Lung (tissue), 12 donors: Measurements from ENCODE around the gene VEGFA. TPM values are rescaled to one million over a fixed set of nuclear protein-coding genes. Genes with fewer than 3 reads are reported as not detected.

Source experiments
- ATAC-seq: fragments of 200-7000 bp; cut with Tn5 transposase; one replicate; pipeline ENCODE4 v1.9.1; 2020; ENCODE audit warnings: moderate number of reproducible peaks; ENCODE audit not compliant: insufficient read depth, low FRiP score
- DNase-seq, 3 donors: peaks; one replicate each; pipeline ENCODE4 v3.0.0-alpha.2; 2013 to 2017
- H3K27ac ChIP-seq, 2 donors: one replicate each; pipeline ENCODE4 v1.5.1; 2013; ENCODE audit warnings: mild to moderate bottlenecking in 2 of 2, moderate library complexity in 2 of 2, control low read depth in 1 of 2, inconsistent platforms in 1 of 2, low read depth in 1 of 2, low read length in 1 of 2
- H3K27me3 ChIP-seq, 3 donors: one replicate each; pipeline ENCODE4 v1.5.1; 2013; ENCODE audit warnings: low read length in 2 of 3; ENCODE audit not compliant: control insufficient read depth in 3 of 3, insufficient read depth in 3 of 3
- H3K36me3 ChIP-seq, 4 donors: one replicate each; pipeline ENCODE4 v1.5.1; 2013; ENCODE audit warnings: low read length in 4 of 4, mild to moderate bottlenecking in 1 of 4, moderate library complexity in 1 of 4; ENCODE audit not compliant: control insufficient read depth in 4 of 4, insufficient read depth in 4 of 4
- H3K4me1 ChIP-seq, 5 donors: one replicate each; pipeline ENCODE4 v1.5.1; 2013; ENCODE audit warnings: low read length in 5 of 5, mild to moderate bottlenecking in 2 of 5, moderate library complexity in 1 of 5; ENCODE audit not compliant: control insufficient read depth in 5 of 5, insufficient read depth in 5 of 5
- H3K4me3 ChIP-seq: one replicate; pipeline ENCODE4 v1.5.1; 2013; ENCODE audit warnings: mild to moderate bottlenecking, control low read depth, moderate library complexity
- H3K9ac ChIP-seq, 2 donors: one replicate each; pipeline ENCODE4 v1.5.1; 2013; ENCODE audit warnings: low read length in 2 of 2, control low read depth in 1 of 2; ENCODE audit not compliant: insufficient read depth in 1 of 2
- H3K9me3 ChIP-seq, 4 donors: one replicate each; pipeline ENCODE4 v1.5.1; 2013; ENCODE audit warnings: low read length in 3 of 4, mild to moderate bottlenecking in 1 of 4, moderate library complexity in 1 of 4; ENCODE audit not compliant: control insufficient read depth in 4 of 4, insufficient read depth in 3 of 4
- CTCF ChIP-seq: IDR thresholded peaks from 2 replicates; pipeline ENCODE4 v1.5.1; 2012; ENCODE audit warnings: mild to moderate bottlenecking; ENCODE audit errors: control extremely low read depth, extremely low read depth
- WGBS, 2 donors: extraction: QIAGEN DNeasy Blood & Tissue Kit; methylation state at CpG; one replicate each; pipeline ENCODE4 v1.1.7; 2013; 5-methylcytosine and 5-hydroxymethylcytosine counted together
- polyA plus RNA-seq, 2 donors: library from polyadenylated mRNA; stranded (reverse); fragments of 200-250 nt; gene quantifications; one replicate each; pipeline ENCODE4 v1.2.1, GENCODE V29; 2013
- total RNA-seq, 2 donors: library from RNA; depleted of rRNA in 1 of 2; stranded (reverse); fragments of >200 nt in 1 of 2; gene quantifications; one replicate each; pipeline ENCODE4 v1.2.1, GENCODE V29; 2014 to 2021
- donor health status: control.
- donor health status: control.
- donor health status: Bipolar disorder and iron deficiency.
- donor health status: healthy.
- donor health status: DM: yes; HTN: yes; CAD: no.

Gene VEGFA
- total and polyA plus RNA-seq, 4 donors = 98.3 to 275 (median 140) TPM

GRCh38 chr6:43776799-43777776 is 7.1 kb downstream of the VEGFA start:
- H3K27ac ChIP-seq = peak overlapping the region in 1 of 2 donors; percentile 75
- ATAC-seq = no peak

GRCh38 chr6:43778131-43778855 is 8.3 kb downstream of the VEGFA start:
- no peak for TF ChIP-seq CTCF
- Histone ChIP-seq H3K27ac (peak overlapping the region in 1 of 2 donors; percentile 24), H3K4me1 (peaks cover 7 to 43% (median 18%) of the 10 kb centered on the region in 5 donors), H3K36me3 (peaks cover 21 to 67% (median 50%) of the 10 kb centered on the region in 4 donors), H3K4me3 (no peak overlapping the region), H3K9ac (no peak overlapping the region), H3K9me3 (no peaks in the 10 kb centered on the region), H3K27me3 (no peaks in the 10 kb centered on the region)
- DNase-seq (no peak), ATAC-seq (no peak)
- 87 to 91% methylated on average over 4 of the region's 4 CpGs for WGBS, 2 donors

More at GRCh38 chr6:43776799-43777776, 7.1 kb downstream of the VEGFA start:
- H3K4me3 ChIP-seq = no peak overlapping the region
- H3K9ac ChIP-seq = no peak overlapping the region
- no peaks in the 10 kb centered on the region for H3K27me3 ChIP-seq
- no peaks in the 10 kb centered on the region for H3K9me3 ChIP-seq
- DNase-seq = no peak
- peaks cover 11 to 71% (median 43%) of the 10 kb centered on the region in 4 donors for H3K36me3 ChIP-seq
- WGBS, 2 donors = 88 to 89% methylated on average over 18 of the region's 18 CpGs
- H3K4me1 ChIP-seq = peaks cover 16 to 51% (median 18%) of the 10 kb centered on the region in 5 donors
- no peak for TF ChIP-seq CTCF

- DNase-seq (no peak), ATAC-seq (no peak)
- H3K4me3 ChIP-seq = no peak overlapping the region
- TF ChIP-seq CTCF = no peak
- H3K36me3 ChIP-seq = peaks cover 28 to 73% (median 53%) of the 10 kb centered on the region in 4 donors
- no peaks in the 10 kb centered on the region for H3K27me3 ChIP-seq
- no peak overlapping the region for H3K9ac ChIP-seq
- 72 to 88% methylated on average over 12 of the region's 12 CpGs for WGBS, 2 donors
- H3K9me3 ChIP-seq = no peaks in the 10 kb centered on the region
- H3K4me1 ChIP-seq = peaks cover 3 to 34% (median 13%) of the 10 kb centered on the region in 5 donors
- H3K27ac ChIP-seq = peak overlapping the region in 1 of 2 donors; percentile 24
Measured at GRCh38 chr6:43778976-43779851, 9.2 kb downstream of the VEGFA start.
